Central memory CD8-positive, alpha-beta T cell (primary cell): ENCODE measurements around the gene TOPORS.
A peak's percentile ranks its signal among the peaks of the same experiment; 100 is the strongest.
"Not testable (repeated sequence)": the region's sequence is repeated elsewhere in the genome, so short reads cannot be mapped to it uniquely, and the experiment has no call there.

Experiments used
- ATAC-seq: fragments of 150-1000 bp; cut with Tn5 transposase; replicated peaks from 2 replicates; pipeline ENCODE4 v1.10.0; 2022; ENCODE audit warnings: mild to moderate bottlenecking, moderate FRiP score, moderate number of reproducible peaks; ENCODE audit not compliant: poor library complexity, severe bottlenecking; ENCODE audit errors: extremely low read depth
- DNase-seq, 2 donors: peaks; one replicate each; pipeline ENCODE4 v3.0.0; 2021; ENCODE audit warnings: low spot score in 2 of 2
- H3K27ac Mint-ChIP-seq: one replicate; pipeline ENCODE4 v1.8.0; 2022; ENCODE audit warnings: low read depth, mild to moderate bottlenecking, moderate library complexity, mixed read lengths
- H3K27me3 Mint-ChIP-seq: one replicate; pipeline ENCODE4 v1.8.0; 2022; ENCODE audit warnings: mixed read lengths
- H3K36me3 Mint-ChIP-seq: one replicate; pipeline ENCODE4 v1.8.0; 2022; ENCODE audit warnings: mild to moderate bottlenecking, moderate library complexity, mixed read lengths; ENCODE audit not compliant: insufficient read depth
- H3K4me1 Mint-ChIP-seq: one replicate; pipeline ENCODE4 v1.8.0; 2022; ENCODE audit warnings: mixed read lengths
- H3K4me3 Mint-ChIP-seq: one replicate; pipeline ENCODE4 v1.8.0; 2022; ENCODE audit warnings: mild to moderate bottlenecking, moderate library complexity, mixed read lengths
- H3K9me3 Mint-ChIP-seq: one replicate; pipeline ENCODE4 v1.8.0; 2022; ENCODE audit warnings: mixed read lengths

Gene TOPORS

GRCh38 chr9:32551276-32552051, 922 bp downstream of the TOPORS start:
- peak; percentile 26 to 30 for DNase-seq
- Mint-ChIP-seq H3K27me3 (no peaks in the 10 kb centered on the region), H3K36me3 (peaks cover 26% of the 10 kb centered on the region), H3K4me3 (peak overlapping the region; percentile 98), H3K9me3 (no peaks in the 10 kb centered on the region), H3K4me1 (peaks cover 40% of the 10 kb centered on the region), H3K27ac (peak overlapping the region; percentile 98)
- peak; percentile 24 for ATAC-seq

- H3K27ac Mint-ChIP-seq: peak overlapping the region; percentile 98
- DNase-seq: peak; percentile 92 to 93
- peak; percentile 76 for ATAC-seq
- peak overlapping the region; percentile 98 for H3K4me3 Mint-ChIP-seq
- peaks cover 41% of the 10 kb centered on the region for H3K4me1 Mint-ChIP-seq
- peaks cover 26% of the 10 kb centered on the region for H3K36me3 Mint-ChIP-seq
- no peaks in the 10 kb centered on the region for H3K9me3 Mint-ChIP-seq
- no peaks in the 10 kb centered on the region for H3K27me3 Mint-ChIP-seq
These were observed 1.7 kb downstream of the TOPORS start for GRCh38 chr9:32550562-32551275.

DNA sequence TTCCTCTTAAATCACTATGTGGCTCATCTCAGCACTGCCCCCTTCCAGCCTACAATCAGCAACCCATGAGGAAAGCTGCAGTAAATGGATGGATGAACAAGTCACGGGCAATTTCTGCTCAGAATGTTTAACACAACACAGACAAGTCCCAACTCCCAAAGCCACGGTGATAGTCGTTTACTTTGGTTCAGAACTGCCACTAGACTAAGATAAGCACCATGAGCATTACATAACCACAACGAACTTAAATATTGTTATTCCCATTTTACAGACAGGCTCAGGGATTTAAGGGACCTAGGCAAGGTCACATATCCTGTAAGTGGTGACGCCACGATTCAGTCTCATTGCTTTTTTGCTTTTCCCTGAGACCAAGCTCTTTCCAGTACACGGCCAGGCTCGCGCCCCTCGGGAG, 2.2 kb downstream of the TOPORS start:
- no peak for ATAC-seq
- no peak for DNase-seq
- Mint-ChIP-seq H3K36me3 (peaks cover 25% of the 10 kb centered on the region), H3K4me3 (peak overlapping the region; percentile 98), H3K27ac (peak overlapping the region; percentile 98), H3K4me1 (peaks cover 42% of the 10 kb centered on the region), H3K27me3 (no peaks in the 10 kb centered on the region), H3K9me3 (no peaks in the 10 kb centered on the region)

DNA sequence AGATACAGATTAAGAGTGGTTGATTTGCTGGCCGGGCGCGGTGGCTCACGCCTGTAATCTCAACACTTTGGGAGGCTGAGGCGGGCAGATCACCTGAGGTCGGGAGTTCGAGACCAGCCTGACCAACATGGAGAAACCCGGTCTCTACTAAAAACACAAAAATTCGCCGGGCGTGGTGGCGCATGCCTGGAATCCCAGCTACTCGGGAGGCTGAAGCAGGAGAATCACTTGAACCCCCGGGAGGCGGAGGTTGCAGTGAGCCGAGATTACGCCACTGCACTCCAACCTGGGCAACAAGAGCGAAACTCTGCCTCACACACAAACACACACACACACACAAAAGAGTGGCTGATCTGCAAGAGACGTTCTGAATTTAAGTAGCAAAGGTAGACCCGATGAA, 4.2 kb downstream of the TOPORS start:
- Mint-ChIP-seq H3K4me3 (peak overlapping the region; percentile 98), H3K4me1 (peaks cover 42% of the 10 kb centered on the region), H3K36me3 (peaks cover 31% of the 10 kb centered on the region)
- H3K27me3 Mint-ChIP-seq, ATAC-seq, H3K27ac Mint-ChIP-seq, H3K9me3 Mint-ChIP-seq, DNase-seq: not testable (repeated sequence)

DNA sequence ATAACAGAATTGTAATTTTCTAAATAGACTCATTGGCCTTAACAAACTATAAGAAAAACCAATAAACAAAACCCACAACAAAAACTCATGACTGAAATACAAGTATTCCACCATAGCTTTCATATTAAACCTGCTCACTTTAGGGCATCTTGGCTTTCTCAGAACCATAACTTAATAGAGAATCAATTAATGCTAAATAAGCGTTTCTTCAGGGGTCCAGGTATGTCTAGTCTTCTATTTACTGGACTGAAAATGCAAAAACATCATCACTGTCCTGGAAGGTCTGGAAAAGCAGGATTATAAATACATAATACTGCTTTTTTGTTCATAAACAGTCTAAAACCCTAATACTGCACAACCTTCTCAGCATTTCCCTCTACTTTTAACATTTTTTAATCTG, 6.5 kb downstream of the TOPORS start:
- DNase-seq (no peak), ATAC-seq (no peak)
- Mint-ChIP-seq H3K4me3 (no peak overlapping the region), H3K4me1 (peaks cover 36% of the 10 kb centered on the region), H3K36me3 (peaks cover 25% of the 10 kb centered on the region), H3K27ac (no peak overlapping the region), H3K27me3 (no peaks in the 10 kb centered on the region), H3K9me3 (no peaks in the 10 kb centered on the region)

DNA sequence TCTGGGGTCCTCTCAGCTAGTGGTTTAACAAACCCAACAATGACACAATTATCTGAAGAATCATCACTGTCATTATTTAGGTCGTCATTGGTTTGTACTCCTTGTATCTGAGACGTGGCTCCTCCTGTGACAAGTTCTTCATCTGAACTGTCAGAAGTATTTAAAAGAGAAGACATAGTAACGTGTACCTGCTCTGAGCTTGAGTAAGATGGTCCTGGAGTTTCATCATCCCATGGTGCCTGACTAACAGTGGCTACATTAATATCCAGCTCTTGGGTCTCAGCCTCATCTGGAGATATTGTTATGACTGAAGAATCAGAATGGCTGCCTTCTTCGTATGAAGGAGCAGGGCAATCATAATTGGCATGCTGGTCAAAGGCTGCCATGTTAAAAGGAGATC, 9.3 kb downstream of the TOPORS start:
- ATAC-seq (no peak), DNase-seq (no peak)
- H3K9me3 Mint-ChIP-seq: no peaks in the 10 kb centered on the region
- no peak overlapping the region for H3K4me3 Mint-ChIP-seq
- no peak overlapping the region for H3K27ac Mint-ChIP-seq
- peaks cover 20% of the 10 kb centered on the region for H3K4me1 Mint-ChIP-seq
- H3K27me3 Mint-ChIP-seq: no peaks in the 10 kb centered on the region
- peaks cover 20% of the 10 kb centered on the region for H3K36me3 Mint-ChIP-seq

- Mint-ChIP-seq H3K27ac (no peak overlapping the region), H3K4me3 (no peak overlapping the region), H3K4me1 (no peaks in the 10 kb centered on the region), H3K36me3 (peaks cover 12% of the 10 kb centered on the region), H3K9me3 (no peaks in the 10 kb centered on the region), H3K27me3 (no peaks in the 10 kb centered on the region)
- no peak for DNase-seq
- ATAC-seq: no peak
These were observed 18.6 kb downstream of the TOPORS start for GRCh38 chr9:32533816-32534215.

GRCh38 chr9:32533336-32533735, 19.1 kb downstream of the TOPORS start:
- ATAC-seq (no peak), DNase-seq (no peak)
- H3K27ac Mint-ChIP-seq: no peak overlapping the region
- H3K9me3 Mint-ChIP-seq: no peaks in the 10 kb centered on the region
- H3K27me3 Mint-ChIP-seq: no peaks in the 10 kb centered on the region
- H3K4me1 Mint-ChIP-seq: no peaks in the 10 kb centered on the region
- no peak overlapping the region for H3K4me3 Mint-ChIP-seq
- peaks cover 12% of the 10 kb centered on the region for H3K36me3 Mint-ChIP-seq

DNA sequence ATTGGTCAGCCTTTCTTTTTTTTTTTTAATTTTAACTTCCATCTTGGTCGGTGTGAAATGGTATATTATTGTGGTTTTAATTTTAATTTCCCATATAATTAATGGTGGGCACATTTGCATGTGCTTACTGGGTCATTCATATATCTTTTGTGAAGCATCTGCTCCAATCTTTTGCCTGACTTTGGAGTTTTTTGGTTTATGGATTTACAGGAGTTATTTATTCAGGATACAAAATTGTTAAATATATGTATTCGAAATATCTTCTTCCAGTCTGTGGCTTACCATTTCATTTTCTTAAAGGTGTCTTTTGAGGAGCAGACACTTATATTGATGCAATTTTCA, 25.7 kb downstream of the TOPORS start:
- Mint-ChIP-seq H3K9me3 (no peaks in the 10 kb centered on the region), H3K4me3 (peak overlapping the region; percentile 95), H3K36me3 (peaks cover 23% of the 10 kb centered on the region), H3K27me3 (no peaks in the 10 kb centered on the region), H3K27ac (peak overlapping the region; percentile 97), H3K4me1 (peaks cover 39% of the 10 kb centered on the region)
- no peak for DNase-seq
- ATAC-seq: no peak

DNA sequence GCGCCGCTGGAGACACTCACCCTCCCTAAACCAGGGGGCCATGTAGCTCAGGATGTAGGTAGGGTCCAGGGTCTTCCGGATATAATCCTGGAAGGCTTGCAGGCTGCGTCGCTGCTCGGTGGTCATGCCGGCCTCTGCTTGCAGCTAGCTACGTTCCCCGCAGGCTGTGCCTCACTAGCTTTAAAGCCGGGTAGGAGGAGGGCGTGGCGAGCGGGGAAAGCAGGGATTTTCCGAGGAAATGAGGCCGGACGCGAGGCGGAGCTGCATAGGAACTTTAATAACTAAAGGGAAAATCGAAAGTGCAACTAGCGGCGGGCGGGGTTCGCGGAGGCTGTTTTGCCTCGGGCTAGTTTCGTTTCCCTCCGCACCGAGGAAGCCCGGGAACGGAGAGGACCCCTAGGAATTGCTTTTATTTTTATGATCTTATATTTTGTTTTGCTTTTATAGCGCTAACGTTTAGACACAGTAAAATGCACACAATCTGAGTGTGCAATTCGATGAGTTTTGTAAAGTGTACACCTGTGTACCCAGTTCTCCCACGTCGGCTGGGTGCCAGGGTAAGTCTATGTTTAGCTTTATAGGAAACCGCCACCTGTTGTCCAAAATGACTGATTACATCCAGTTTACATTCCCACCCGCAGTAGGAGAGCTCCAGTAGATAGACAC, 26.2 kb downstream of the TOPORS start, which contains the start of gene RIGI:
Gene RIGI, minus strand, starts transcription at position 156 of the 666 bp plus-strand sequence. Its CDS starts 30 bp downstream, at position 126.
- ATAC-seq: peak; percentile 78
- Mint-ChIP-seq H3K4me3 (peak within 1 kb of the TSS; percentile 95), H3K9me3 (no peaks in the 10 kb centered on the region), H3K27ac (peak within 1 kb of the TSS; percentile 97), H3K4me1 (peaks cover 43% of the 10 kb centered on the region), H3K36me3 (peaks cover 23% of the 10 kb centered on the region), H3K27me3 (no peaks in the 10 kb centered on the region)
- peak; percentile 60 to 73 for DNase-seq

GRCh38 chr9:32525709-32526030, 26.7 kb downstream of the TOPORS start:
- Mint-ChIP-seq H3K27me3 (no peaks in the 10 kb centered on the region), H3K27ac (peak overlapping the region; percentile 97), H3K4me3 (peak overlapping the region; percentile 95), H3K4me1 (peaks cover 43% of the 10 kb centered on the region), H3K9me3 (no peaks in the 10 kb centered on the region), H3K36me3 (peaks cover 23% of the 10 kb centered on the region)
- ATAC-seq: no peak
- DNase-seq: no peak

DNA sequence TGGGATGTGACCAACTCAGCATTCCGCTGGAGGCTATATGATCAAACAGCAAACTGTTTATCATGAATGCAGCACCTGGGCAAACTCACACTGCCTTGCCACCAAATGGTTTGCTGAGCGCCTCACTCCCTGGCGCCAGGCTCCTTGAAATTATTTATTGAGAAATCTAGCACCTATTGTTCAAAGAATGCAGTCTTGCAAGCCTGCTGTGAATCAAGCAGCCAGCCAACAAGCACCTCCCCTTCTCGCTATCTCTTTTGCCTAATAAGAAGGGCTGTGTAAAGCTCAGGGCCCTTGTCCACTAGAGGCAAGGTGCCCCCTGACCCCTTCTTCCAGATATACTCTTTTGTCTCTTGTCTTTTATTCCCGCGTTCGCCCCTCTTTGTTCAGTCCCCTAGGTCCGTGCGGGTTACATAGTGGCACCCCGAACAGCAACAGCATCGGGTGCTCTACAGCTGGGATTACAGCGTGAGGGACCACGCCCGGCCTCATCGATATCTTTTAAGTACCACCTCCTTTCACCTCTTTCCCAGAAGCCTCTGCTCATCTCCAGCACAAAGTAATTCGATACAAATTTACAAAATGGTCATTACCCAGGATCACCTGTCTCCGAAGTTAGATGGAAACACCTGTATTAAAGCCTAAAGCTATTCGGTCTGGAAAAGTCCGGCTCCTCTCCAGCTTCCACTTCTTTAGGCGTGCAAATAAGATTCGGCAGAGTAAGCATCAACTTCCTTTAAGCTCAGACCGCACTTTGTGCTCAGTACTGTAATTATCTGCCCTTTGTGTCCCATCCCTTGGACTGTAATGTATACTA, 27.3 kb downstream of the TOPORS start:
- peaks cover 23% of the 10 kb centered on the region for H3K36me3 Mint-ChIP-seq
- H3K27ac Mint-ChIP-seq: peak overlapping the region; percentile 97
- peaks cover 43% of the 10 kb centered on the region for H3K4me1 Mint-ChIP-seq
- H3K4me3 Mint-ChIP-seq: peak overlapping the region; percentile 95
- H3K27me3 Mint-ChIP-seq: no peaks in the 10 kb centered on the region
- ATAC-seq (peak; percentile 8), DNase-seq (no peak)
- H3K9me3 Mint-ChIP-seq: no peaks in the 10 kb centered on the region
